ENCODE data around the gene COL26A1. TPM values are rescaled to one million over a fixed set of nuclear protein-coding genes. Genes with fewer than 3 reads are reported as not detected.

The COL26A1 gene
- total RNA-seq, 4 donors from 2014 or later = 0.20 to 0.30 (median 0.21) TPM; not detected in 1

DNA sequence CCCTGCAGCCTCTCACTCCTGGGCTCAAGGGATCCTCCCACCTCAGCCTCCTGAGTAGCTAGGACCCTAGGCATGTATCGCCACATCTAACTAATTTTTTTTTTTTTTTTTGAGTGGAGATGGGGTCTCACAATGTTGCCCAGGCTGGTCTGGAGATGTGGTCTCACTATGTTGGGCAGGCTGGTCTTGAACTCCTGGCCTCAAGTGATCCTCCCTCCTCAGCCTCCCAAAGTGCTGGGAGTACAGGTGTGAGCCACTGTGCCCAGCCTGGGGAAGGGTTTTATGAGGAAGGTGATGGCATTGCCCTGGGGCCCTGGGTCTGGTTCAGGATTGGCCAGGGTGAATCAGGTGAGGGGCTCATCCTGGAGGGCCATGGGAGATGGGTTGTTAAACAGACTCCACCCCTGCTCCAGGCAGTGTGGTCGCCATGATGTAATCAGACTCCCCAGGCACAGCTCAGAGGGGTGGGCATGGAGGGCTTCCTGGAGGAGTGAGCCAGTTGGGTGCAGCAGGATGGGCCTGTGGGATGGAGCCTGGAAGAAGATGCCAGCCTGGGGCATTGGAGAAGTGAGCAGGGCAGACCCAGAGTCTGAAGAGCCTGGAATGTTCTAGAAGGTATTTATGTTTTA lies 183.7 kb downstream of the COL26A1 start:
- Histone ChIP-seq H3K36me3 (no peaks in the 10 kb centered on the region), H3K27ac (no peak overlapping the region), H3K27me3 (no peaks in the 10 kb centered on the region), H3K4me3 (no peak overlapping the region), H3K9me3 (no peaks in the 10 kb centered on the region), H3K4me1 (peaks cover 0 to 8% (median 0%) of the 10 kb centered on the region in 4 donors)
- 95 to 98% methylated on average over 2 of the region's 2 CpGs for WGBS, 2 donors
- no peak for DNase-seq (ENCODE audit: low spot score in 2 of 2)
- no peak for TF ChIP-seq POLR2A (IDR thresholded peaks at IDR 0.05)
- TF ChIP-seq, protein P1, sequence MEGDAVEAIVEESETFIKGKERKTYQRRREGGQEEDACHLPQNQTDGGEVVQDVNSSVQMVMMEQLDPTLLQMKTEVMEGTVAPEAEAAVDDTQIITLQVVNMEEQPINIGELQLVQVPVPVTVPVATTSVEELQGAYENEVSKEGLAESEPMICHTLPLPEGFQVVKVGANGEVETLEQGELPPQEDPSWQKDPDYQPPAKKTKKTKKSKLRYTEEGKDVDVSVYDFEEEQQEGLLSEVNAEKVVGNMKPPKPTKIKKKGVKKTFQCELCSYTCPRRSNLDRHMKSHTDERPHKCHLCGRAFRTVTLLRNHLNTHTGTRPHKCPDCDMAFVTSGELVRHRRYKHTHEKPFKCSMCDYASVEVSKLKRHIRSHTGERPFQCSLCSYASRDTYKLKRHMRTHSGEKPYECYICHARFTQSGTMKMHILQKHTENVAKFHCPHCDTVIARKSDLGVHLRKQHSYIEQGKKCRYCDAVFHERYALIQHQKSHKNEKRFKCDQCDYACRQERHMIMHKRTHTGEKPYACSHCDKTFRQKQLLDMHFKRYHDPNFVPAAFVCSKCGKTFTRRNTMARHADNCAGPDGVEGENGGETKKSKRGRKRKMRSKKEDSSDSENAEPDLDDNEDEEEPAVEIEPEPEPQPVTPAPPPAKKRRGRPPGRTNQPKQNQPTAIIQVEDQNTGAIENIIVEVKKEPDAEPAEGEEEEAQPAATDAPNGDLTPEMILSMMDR (IDR thresholded peaks at IDR 0.05) = no peak
- no peak for TF ChIP-seq EP300 (IDR thresholded peaks at IDR 0.05)

DNA sequence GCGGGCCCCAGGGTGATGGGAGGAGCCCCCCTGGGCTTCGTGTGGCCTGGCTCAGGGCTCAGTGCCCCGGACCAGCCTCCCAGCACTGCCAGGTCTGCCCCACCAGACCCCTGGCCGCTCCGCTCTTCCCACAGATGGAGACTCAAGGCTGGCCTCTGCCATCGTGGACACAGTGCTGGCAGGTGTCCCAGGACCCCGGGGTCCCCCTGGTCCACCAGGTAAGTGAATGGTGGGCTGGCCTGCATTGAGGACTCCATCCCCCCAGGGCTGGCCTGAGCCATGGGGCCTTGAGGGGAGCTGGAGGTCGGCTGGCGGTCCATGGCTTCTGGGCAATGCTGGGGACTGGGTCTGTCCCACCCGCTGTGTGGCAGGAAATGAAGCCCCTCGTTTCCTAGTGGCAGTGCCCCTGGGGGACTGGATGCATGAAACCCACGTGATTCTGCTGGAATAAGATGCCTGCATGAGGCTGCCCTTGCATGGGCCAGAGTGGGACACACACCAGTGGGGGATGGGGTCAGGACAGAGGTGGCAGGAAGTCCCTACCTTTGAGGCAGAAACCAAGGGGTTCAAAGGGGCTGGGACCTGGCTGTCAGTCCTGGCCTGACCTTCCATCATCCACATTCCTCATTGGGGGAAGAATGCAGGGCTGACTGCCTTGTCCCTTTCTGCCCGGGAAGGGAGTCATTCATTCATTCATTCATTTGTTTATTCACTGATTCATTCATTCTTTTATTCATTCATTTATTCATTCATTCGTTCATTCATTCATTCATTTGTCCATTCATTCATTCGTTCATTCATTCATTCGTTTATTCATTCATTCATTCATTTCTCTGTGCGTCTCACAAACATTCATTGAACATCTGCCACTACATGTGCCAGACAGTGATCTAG lies 184.6 kb downstream of the COL26A1 start:
- Histone ChIP-seq H3K27ac (no peak overlapping the region), H3K9me3 (no peaks in the 10 kb centered on the region), H3K27me3 (no peaks in the 10 kb centered on the region), H3K4me3 (no peak overlapping the region), H3K36me3 (no peaks in the 10 kb centered on the region), H3K4me1 (peaks cover 0 to 8% (median 0%) of the 10 kb centered on the region in 4 donors)
- 65 to 67% methylated on average over 13 to 14 of the region's 17 CpGs for WGBS, 2 donors
- DNase-seq (ENCODE audit: low spot score in 2 of 2) = no peak
- TF ChIP-seq EP300 (IDR thresholded peaks at IDR 0.05) = no peak
- no peak for TF ChIP-seq POLR2A (IDR thresholded peaks at IDR 0.05)
- TF ChIP-seq, protein P1 (IDR thresholded peaks at IDR 0.05) = no peak

DNA sequence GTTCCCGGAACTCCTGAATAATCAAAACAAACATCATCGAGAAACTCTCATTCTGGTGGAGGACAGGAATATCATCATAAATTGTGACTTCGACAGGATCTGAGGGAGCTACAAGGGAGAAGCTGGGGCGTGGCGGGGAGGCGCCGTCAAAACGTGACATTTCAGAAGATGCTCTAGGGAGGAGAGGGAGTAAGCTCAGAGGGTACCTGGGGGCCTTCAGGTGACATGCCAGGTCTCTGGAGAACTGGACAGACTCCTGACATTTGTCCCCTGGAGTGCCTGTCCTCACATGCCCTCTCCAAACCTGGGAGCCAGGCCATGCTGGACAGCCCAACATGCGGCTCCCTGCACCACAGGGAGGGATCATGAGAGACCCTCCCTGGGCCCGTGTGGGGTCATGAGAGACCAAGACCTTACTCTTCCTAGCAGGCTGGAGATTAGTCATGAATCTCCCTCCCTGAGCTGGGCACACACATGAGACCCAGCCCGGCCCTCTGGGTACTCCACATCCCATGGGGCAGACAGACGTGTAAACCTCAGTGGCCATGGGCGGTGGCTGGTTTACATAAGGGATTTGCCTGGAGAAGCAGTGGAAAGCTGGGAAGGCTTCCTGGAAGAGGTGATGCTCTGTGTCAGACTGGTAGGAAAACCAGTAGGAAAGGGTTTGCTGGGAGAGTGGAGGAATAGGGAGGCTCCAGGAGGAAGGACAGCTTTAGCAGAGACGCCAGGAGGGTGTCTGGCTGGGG lies 185.4 kb downstream of the COL26A1 start:
- WGBS, 2 donors = 78 to 80% methylated on average over 13 to 14 of the region's 14 CpGs
- Histone ChIP-seq H3K36me3 (no peaks in the 10 kb centered on the region), H3K27ac (no peak overlapping the region), H3K4me3 (no peak overlapping the region), H3K27me3 (no peaks in the 10 kb centered on the region), H3K4me1 (peaks cover 0 to 8% (median 0%) of the 10 kb centered on the region in 4 donors), H3K9me3 (no peaks in the 10 kb centered on the region)
- DNase-seq (ENCODE audit: low spot score in 2 of 2) = no peak
- no peak for TF ChIP-seq POLR2A (IDR thresholded peaks at IDR 0.05)
- TF ChIP-seq, protein P1 (IDR thresholded peaks at IDR 0.05) = no peak
- no peak for TF ChIP-seq EP300 (IDR thresholded peaks at IDR 0.05)

DNA sequence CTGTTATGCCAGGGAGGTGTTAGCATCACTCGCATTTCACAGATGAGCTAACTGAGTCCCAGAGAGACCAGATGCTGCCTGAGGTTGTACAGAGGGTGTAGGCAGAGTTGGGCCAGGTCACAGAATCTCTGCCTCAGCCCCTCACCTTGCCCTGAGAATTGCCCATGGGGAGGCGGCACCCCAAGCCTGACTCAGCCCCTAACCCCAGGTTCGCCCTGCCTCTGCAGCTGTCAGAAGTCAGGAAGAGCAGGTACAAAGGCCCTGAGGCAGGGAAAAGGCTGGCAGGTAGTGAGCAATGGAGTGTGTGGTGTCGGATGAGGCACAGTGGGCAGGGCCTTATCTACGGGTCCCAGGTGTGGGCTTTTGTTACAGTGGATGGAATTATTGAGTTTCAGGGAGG lies 187.1 kb downstream of the COL26A1 start:
- Histone ChIP-seq H3K4me3 (no peak overlapping the region), H3K27me3 (no peaks in the 10 kb centered on the region), H3K36me3 (no peaks in the 10 kb centered on the region), H3K4me1 (peaks cover 0 to 8% (median 0%) of the 10 kb centered on the region in 4 donors), H3K9me3 (no peaks in the 10 kb centered on the region), H3K27ac (no peak overlapping the region)
- WGBS, 2 donors = 95 to 97% methylated on average over 5 of the region's 5 CpGs
- DNase-seq (ENCODE audit: low spot score in 2 of 2) = no peak
- TF ChIP-seq POLR2A (IDR thresholded peaks at IDR 0.05) (no peak), EP300 (IDR thresholded peaks at IDR 0.05) (no peak)
- TF ChIP-seq, protein P1 (IDR thresholded peaks at IDR 0.05) = no peak
